ENCODE data around the gene SHD. TPM values are rescaled to one million over a fixed set of nuclear protein-coding genes. Genes with fewer than 3 reads are reported as not detected.

SHD gene
- total RNA-seq, 3 donors from 2014 or later: not detected

GRCh38 chr19:4310247-4311121, 31.4 kb downstream of the SHD start:
- intact Hi-C loops (cut with DNase I; ENCODE audit: low total_unique reads): loop anchor here (5.0 kb wide), 1 partner anchor 1748 kb away; no protein-coding TSS in a partner anchor
- no peaks in the 10 kb centered on the region for H3K36me3 ChIP-seq

GRCh38 chr19:4313847-4314490, 34.9 kb downstream of the SHD start:
- intact Hi-C loops (cut with DNase I; ENCODE audit: low total_unique reads): loop anchor here (5.0 kb wide), 1 partner anchor 1752 kb away; no protein-coding TSS in a partner anchor
- H3K9me3 ChIP-seq: no peaks in the 10 kb centered on the region
- DNase-seq (ENCODE audit: low spot score in 2 of 2): no peak
- no peak overlapping the region for H3K4me3 ChIP-seq
- no peaks in the 10 kb centered on the region for H3K27me3 ChIP-seq
- H3K36me3 ChIP-seq: no peaks in the 10 kb centered on the region
- H3K4me1 ChIP-seq: no peaks in the 10 kb centered on the region
- no peak overlapping the region for H3K27ac ChIP-seq
- TF ChIP-seq POLR2A (IDR thresholded peaks at IDR 0.05): no peak

More at GRCh38 chr19:4310247-4311121, 31.4 kb downstream of the SHD start:
- Histone ChIP-seq H3K27ac (no peak overlapping the region), H3K4me1 (no peaks in the 10 kb centered on the region), H3K9me3 (no peaks in the 10 kb centered on the region), H3K4me3 (no peak overlapping the region), H3K27me3 (no peaks in the 10 kb centered on the region)
- DNase-seq (ENCODE audit: low spot score in 2 of 2): no peak
- TF ChIP-seq POLR2AphosphoS5 (IDR thresholded peaks at IDR 0.05): no peak
- TF ChIP-seq POLR2A (IDR thresholded peaks at IDR 0.05): no peak
- no peak for TF ChIP-seq CTCF (IDR thresholded peaks at IDR 0.05)

- H3K9me3 ChIP-seq: no peaks in the 10 kb centered on the region
Observed at GRCh38 chr19:4316956-4317355, 37.9 kb downstream of the SHD start.

GRCh38 chr19:4318460-4318859, 39.4 kb downstream of the SHD start:
- Histone ChIP-seq H3K4me3 (no peak overlapping the region), H3K27me3 (no peaks in the 10 kb centered on the region), H3K4me1 (no peaks in the 10 kb centered on the region), H3K36me3 (no peaks in the 10 kb centered on the region), H3K9me3 (no peaks in the 10 kb centered on the region), H3K27ac (no peak overlapping the region)
- TF ChIP-seq CTCF (IDR thresholded peaks at IDR 0.05): no peak
- TF ChIP-seq POLR2AphosphoS5 (IDR thresholded peaks at IDR 0.05): no peak
- TF ChIP-seq POLR2A (IDR thresholded peaks at IDR 0.05): no peak
- DNase-seq (ENCODE audit: low spot score in 2 of 2): no peak
- intact Hi-C loops (cut with DNase I; ENCODE audit: low total_unique reads): loop anchor here (5.0 kb wide), 1 partner anchor 1739 kb away; no protein-coding TSS in a partner anchor

More at GRCh38 chr19:4316956-4317355, 37.9 kb downstream of the SHD start:
- Histone ChIP-seq H3K4me3 (no peak overlapping the region), H3K36me3 (no peaks in the 10 kb centered on the region), H3K27me3 (no peaks in the 10 kb centered on the region), H3K27ac (no peak overlapping the region), H3K4me1 (no peaks in the 10 kb centered on the region)
- intact Hi-C loops (cut with DNase I; ENCODE audit: low total_unique reads): loop anchor here (5.0 kb wide), 1 partner anchor 1740 kb away; no protein-coding TSS in a partner anchor
- no peak for DNase-seq (ENCODE audit: low spot score in 2 of 2)
- TF ChIP-seq CTCF (IDR thresholded peaks at IDR 0.05) (no peak), POLR2AphosphoS5 (IDR thresholded peaks at IDR 0.05) (no peak), POLR2A (IDR thresholded peaks at IDR 0.05) (no peak)

- DNase-seq (ENCODE audit: low spot score in 2 of 2): no peak
- intact Hi-C loops (cut with DNase I; ENCODE audit: low total_unique reads): loop anchor here (5.0 kb wide), 1 partner anchor 1738 kb away; no protein-coding TSS in a partner anchor
- TF ChIP-seq POLR2A (IDR thresholded peaks at IDR 0.05) (no peak), POLR2AphosphoS5 (IDR thresholded peaks at IDR 0.05) (no peak), CTCF (IDR thresholded peaks at IDR 0.05) (no peak)
- no peaks in the 10 kb centered on the region for H3K36me3 ChIP-seq
- no peaks in the 10 kb centered on the region for H3K27me3 ChIP-seq
- H3K4me1 ChIP-seq: no peaks in the 10 kb centered on the region
- no peak overlapping the region for H3K4me3 ChIP-seq
- H3K27ac ChIP-seq: no peak overlapping the region
- no peaks in the 10 kb centered on the region for H3K9me3 ChIP-seq
Observed at GRCh38 chr19:4319067-4319718, 40.1 kb downstream of the SHD start.
